Posterior vena cava (tissue), 2 donors: Measurements from ENCODE around the gene SYT17. TPM values are rescaled to one million over a fixed set of nuclear protein-coding genes. Genes with fewer than 3 reads are reported as not detected.

ENCODE experiments used
- DNase-seq: peaks from one replicate; pipeline ENCODE4 v3.0.0-alpha.2; 2020; ENCODE audit warnings: low spot score
- intact Hi-C, 2 donors: fragments of 100-400 bp; cut with DNase I; formaldehyde crosslinking; loops; one replicate each; pipeline versions ENCODE4 v1.14.1 to v1.14.2; 2022 to 2023
- long read RNA-seq, 2 donors: library from polyadenylated mRNA; unstranded; transcript quantifications; one replicate each; pipeline ENCODE4 v2.0.0, GENCODE V29; 2020 to 2021
- total RNA-seq, 2 donors: library from RNA; stranded (reverse); fragmentation: NEBNext Ultra II Directional; extraction: Animal tissue kit (Norgen Biotek cat#: 25700); gene quantifications; one replicate each; pipeline ENCODE4 v1.2.1, GENCODE V29; 2021
- donor health status: DM: yes; HTN: yes; CAD: no.
- donor health status: DM: yes; HTN: yes; CAD: no.

Gene SYT17, protein sequence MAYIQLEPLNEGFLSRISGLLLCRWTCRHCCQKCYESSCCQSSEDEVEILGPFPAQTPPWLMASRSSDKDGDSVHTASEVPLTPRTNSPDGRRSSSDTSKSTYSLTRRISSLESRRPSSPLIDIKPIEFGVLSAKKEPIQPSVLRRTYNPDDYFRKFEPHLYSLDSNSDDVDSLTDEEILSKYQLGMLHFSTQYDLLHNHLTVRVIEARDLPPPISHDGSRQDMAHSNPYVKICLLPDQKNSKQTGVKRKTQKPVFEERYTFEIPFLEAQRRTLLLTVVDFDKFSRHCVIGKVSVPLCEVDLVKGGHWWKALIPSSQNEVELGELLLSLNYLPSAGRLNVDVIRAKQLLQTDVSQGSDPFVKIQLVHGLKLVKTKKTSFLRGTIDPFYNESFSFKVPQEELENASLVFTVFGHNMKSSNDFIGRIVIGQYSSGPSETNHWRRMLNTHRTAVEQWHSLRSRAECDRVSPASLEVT
- total RNA-seq, result 1 to 10 TPM; 1.2 to 2.8 TPM
- long read RNA-seq, donor 1, result 0 reads
- long read RNA-seq, donor 2, result 0 reads

DNA sequence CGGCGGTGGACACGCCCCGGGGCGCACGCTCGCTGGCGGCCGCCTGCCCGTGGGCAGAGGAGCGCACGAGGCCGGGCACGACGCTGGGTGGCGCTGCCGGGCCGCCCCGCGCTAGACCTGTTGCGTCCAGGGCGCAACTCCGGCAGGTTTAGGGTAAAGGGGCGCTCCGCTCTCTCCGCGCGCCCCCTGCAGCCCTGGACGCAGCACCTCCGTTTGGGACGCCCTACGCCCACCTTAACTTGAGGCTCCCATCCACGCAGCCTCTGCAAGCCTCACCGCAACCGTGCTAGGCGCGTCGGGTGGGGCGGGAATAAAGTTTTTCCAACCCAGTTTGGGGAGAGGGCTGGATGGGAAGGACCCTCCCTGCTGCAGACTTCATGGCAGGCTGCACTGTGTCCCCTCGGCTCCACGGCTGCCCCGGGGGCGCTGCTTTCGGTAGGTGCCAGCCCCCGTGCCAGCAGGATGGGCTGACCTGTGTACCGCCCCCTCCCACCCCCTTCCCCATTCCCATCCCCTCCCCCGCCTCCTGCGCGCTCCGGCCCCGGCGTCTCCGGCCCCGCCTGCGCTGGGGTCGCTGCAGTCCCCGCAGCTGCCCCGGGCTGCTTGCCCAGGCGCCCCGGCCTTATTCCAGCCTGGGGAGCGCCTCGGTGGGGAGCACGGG lies at the start of gene SYT17:
Gene SYT17, plus strand, starts transcription at position 531 of the 661 bp plus-strand sequence. CDS start 407 bp downstream, outside the sequence.
- DNase-seq, result peak; percentile 88
- intact Hi-C loops, result loop anchor here (10.0 kb wide), 2 partner anchors 73 to 207 kb away; no protein-coding TSS in a partner anchor

DNA sequence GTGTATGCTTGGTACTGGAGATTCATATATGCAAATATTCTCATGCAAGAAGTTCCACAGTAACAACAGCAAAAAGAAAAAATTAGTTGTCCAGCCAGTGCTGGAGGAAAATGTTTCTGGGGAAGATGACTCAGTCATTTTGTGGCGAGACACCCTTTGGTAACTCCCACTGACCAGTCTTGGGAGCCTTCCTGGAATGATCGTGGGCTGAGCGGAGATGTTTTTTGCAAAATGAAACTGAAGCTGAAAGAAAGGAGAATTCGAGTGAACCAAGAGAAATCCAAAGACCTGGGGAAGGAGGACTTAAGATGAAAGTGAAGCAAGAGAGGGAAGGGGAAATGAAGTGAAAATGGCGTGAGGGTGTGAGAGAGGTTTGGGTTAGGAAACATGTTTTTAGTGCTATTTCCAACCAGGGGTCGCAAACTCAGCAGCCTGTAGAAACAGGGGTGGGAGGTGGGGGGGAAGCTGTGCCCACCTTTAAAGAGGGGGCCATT lies 49.1 kb upstream of the SYT17 start:
- no peak for DNase-seq
- intact Hi-C loops, result no loop called here

DNA sequence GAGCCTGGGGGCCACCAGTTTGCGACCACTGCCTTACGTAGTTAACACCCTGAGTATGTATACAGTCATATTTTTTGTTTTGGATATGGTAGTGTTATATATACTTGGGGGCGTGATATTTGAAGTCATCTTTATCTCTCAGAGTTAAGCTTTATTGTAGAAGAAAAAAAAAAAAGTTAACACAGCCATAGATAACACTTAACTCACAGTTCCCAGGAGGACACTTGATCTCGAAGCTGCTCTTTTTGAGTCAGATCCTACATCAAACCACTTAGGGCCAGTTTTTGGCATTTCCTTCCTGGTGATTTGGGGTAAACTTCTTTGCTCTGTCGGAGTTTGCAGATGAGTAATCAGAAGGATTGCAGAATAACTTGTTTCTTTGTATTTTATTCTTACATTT lies 48.5 kb upstream of the SYT17 start:
- DNase-seq, result no peak

GRCh38 chr16:19123535-19124178 lies 44.4 kb upstream of the SYT17 start:
- no peak for DNase-seq
- intact Hi-C loops, result no loop called here

More for the DNA sequence above, 48.5 kb upstream of the SYT17 start:
- intact Hi-C loops, result no loop called here

DNA sequence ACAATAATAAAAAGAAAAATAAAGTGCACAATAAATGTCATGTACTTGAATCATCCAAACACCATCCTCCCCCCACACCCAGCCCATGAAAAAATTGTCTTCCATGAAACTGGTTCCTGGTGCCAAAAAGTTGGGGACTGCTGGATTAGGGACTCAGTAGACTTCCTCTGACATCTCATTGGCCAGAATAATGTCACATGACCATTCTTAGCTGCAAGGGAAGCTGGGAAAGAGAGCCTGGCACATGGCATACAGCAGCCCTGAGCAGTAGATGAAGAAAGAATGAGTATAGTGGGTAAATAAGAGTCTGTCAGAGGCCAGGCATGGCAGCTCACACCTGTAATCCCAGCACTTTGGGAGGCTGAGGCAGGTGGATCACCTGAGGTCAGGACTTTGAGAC lies 41.7 kb upstream of the SYT17 start:
- intact Hi-C loops, result no loop called here
- DNase-seq, result no peak

DNA sequence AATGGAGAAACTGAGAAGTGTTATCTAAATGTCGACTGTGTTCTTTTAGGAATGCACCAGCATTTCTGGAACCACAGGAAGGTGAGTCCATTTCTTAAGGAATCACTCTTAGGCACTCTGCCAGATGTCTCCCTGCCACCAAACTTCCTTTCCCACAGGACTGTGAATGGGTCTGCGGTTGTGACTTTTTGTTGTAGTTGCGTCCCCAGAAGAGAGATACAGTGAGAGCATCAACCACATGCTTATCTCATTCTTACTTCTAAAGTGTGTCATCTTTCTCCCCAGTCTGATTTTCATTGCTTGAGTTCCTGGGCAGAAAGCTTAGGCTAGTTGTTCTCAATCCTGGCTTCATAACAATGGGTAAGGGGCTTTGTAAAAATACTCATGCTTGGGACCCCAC lies 40.8 kb upstream of the SYT17 start:
- no peak for DNase-seq
- intact Hi-C loops, result no loop called here

GRCh38 chr16:19127674-19128131 lies 40.3 kb upstream of the SYT17 start:
- DNase-seq, result no peak
- intact Hi-C loops, result no loop called here

- no peak for DNase-seq
- intact Hi-C loops, result no loop called here
These were observed 39.4 kb upstream of the SYT17 start for GRCh38 chr16:19128454-19129200.

GRCh38 chr16:19130385-19130784 lies 37.7 kb upstream of the SYT17 start:
- no peak for DNase-seq
- intact Hi-C loops, result no loop called here

- intact Hi-C loops, result no loop called here
- DNase-seq, result no peak
These were observed 36.9 kb upstream of the SYT17 start for GRCh38 chr16:19130852-19131824.

GRCh38 chr16:19131825-19132218 lies 36.2 kb upstream of the SYT17 start:
- intact Hi-C loops, result no loop called here
- no peak for DNase-seq

GRCh38 chr16:19132255-19132654 lies 35.8 kb upstream of the SYT17 start:
- intact Hi-C loops, result no loop called here

DNA sequence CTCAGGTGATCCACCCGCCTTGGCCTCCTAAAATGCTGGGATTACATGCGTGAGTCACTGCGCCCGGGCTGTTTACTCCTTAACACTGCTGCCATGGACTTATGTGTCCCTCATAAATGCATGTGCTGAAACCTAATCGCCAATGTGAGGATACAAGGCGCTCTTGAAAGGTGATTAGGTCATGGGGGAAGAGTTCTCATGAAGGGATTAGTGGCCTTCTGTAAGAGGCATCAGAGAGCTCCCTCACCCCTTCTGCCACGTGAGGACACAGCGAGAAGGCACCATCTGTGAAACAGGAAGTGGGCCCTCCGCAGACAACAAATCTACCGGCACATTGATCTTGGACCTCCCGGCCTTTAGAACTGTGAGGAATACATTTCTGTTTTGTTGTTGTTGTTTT lies 35.1 kb upstream of the SYT17 start:
- intact Hi-C loops, result no loop called here
- DNase-seq, result no peak

More at GRCh38 chr16:19132255-19132654, 35.8 kb upstream of the SYT17 start:
- DNase-seq, result no peak

- no peak for DNase-seq
- intact Hi-C loops, result no loop called here
These were observed 34.4 kb upstream of the SYT17 start for GRCh38 chr16:19133600-19133999.

DNA sequence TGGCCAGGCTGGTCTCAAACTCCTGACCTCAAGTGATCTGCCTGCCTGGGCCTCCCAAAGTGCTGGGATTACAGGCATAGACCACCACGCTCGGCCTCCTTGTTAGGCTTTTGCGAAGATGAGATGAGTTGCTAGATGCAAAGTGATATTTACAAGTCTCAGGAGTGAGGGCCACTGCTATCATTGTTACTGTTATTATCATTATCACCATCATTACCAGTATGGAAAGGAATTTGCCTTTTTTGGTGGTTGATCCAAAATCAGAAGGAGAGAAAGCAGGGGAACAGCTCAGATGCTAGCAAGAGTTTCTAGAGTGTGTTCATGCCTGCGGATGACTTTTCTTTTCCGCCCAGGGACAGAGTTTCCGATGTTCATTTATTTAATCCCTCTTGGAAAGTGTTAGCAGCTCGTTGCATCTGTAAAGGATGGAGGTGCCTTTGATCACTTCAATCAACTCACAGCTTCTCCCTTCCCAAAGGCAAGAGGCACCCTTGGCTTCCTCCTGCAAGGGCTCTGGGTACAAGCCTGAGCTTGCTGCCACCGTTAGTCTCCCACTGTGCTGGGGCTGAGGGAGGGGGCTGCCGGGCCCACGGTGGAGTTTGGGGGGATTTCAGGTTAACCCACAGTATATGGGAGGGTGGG lies 32.7 kb upstream of the SYT17 start:
- intact Hi-C loops, result no loop called here
- DNase-seq, result no peak

- intact Hi-C loops, result no loop called here
- no peak for DNase-seq
These were observed 32.1 kb upstream of the SYT17 start for GRCh38 chr16:19135896-19136438.

DNA sequence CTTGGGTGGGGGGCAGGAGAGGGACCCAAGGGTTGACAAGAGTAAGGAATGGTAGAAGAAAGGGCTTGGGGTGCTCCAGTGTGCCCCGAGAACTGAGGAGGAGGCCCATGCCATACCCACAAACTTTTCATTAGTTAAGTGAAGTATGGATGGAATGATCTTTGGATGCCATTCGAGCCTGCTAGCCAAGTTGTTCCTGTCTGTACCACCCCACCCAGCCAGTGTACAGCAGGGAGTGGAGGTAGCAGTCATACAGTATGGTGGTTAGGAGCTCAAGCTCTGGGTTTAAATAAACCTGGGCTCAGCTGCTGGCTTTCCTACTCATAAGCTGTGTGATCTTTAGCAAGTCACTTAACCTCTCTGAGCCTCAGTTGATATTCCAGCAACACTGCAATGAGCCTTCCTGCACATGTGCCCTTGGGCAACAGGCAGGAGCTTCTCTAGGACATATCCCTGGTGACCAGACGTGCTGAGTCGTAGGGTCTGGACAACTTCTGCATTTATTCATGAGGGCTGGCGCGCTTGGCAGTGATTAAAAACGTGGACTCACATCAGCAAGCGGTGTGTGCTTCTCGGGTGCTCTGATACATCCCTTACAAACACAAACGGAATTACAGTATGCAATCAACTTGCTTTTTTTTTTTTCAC lies 31.4 kb upstream of the SYT17 start:
- intact Hi-C loops, result no loop called here
- peak; percentile 85 for DNase-seq
